ENCODE results near the gene SPINK14.

SPINK14 gene

DNA sequence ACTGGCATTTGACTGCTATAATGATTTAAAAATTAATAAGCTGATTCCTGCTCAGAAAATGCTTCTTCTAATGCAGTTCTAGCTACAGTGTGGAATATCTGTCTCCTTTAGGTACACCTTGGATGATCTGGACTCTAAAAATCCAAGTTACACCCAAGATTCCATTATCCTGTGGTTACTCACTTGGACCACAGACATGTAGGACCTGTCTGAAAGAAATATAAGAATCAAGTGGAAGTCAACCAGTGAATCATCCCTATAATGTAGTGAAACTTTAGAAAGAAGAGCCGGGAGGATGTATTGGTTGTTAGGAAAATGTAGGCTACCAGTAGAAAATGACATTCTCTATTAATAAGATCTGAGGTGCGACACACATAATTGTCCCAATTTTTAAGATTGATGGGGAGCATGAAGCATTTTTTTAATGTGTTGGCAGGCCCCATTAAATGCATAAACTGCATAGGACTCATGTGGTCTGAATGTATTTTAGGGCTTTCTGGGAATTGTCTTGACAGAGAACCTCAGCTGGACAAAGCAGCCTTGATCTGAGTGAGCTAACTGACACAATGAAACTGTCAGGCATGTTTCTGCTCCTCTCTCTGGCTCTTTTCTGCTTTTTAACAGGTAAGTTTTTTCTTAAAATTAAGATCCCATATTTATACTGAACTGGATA lies 34.3 kb downstream of the SPINK14 start, which contains the start of gene SPINK6:
Gene SPINK6 (plus strand): TSS at position 512 of the 673 bp plus-strand sequence. CDS start 55 bp downstream, at position 567.
- no peak for DNase-seq

DNA sequence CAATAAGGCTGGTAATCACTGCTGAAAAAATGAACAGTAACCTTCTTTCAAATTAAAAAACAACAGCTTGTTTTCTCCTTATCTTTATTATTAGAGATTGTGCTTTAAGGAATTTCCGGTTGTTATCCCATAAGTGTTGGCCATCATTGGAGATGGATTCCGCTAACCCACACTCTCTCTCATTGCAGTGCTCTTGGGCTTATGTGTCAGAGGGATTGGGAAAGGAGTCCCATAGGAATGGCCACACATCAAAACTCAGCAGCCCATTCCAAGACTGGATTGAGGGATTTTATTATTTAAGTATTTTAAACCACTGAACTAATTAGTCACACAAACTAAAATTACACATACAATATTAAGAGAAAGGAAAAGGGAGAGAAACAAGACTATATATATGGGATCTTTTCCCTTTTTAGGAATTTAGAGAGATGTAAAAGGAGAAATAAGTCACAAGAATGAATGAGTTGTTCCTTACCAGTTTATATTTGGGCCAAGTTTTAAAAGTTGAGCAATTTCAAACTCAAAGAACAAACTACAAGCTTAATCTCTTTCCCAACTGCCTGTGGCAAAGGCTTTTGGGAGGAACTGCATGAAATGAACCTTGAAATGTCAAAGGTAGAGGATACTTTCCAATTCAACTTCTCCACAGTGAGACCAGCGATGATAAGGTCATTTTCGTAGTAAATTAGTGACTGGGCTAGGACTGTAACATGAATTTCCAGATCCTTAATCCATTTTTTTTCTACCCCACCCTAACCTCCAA lies 36.9 kb downstream of the SPINK14 start:
- no peak for DNase-seq

DNA sequence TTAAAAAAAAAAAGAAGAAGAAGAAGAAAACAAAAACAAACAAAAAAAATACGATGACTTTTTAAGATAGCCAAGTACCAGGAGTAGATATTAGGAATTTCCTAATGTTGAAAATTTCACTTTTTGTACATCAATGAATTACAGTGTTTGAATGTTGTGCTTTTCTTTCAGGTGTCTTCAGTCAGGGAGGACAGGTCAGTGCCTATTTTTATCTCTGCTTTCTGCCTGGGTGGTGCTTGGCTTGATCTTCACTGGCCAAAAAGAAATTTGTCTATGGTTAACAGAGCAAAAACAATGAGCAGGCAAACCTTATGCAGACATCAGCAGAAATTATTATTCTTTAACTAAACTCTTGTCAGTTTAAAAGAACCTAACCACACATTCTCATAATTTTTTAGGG lies 37.5 kb downstream of the SPINK14 start:
- DNase-seq: no peak

- no peak for DNase-seq
Observed at GRCh38 chr5:148206620-148207019, 38.3 kb downstream of the SPINK14 start.

DNA sequence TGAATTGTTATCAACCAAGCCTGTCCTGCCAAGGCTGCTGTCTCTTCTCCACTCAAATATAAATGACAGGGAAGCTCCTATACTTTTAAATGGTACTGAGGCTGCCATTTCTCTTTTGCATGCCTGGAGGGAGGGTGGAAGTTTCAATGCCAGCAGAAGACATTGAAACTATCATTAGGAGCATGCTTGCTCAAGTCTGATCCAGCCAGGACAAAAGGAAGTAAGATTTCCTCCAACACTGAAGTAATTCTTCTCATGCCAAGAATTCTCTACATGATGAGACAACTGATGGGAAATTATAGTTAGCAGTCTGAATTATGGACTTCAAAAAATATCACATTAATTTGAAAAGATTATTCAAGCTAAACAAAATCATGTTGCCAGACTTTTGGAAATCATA lies 39.9 kb downstream of the SPINK14 start:
- no peak for DNase-seq

DNA sequence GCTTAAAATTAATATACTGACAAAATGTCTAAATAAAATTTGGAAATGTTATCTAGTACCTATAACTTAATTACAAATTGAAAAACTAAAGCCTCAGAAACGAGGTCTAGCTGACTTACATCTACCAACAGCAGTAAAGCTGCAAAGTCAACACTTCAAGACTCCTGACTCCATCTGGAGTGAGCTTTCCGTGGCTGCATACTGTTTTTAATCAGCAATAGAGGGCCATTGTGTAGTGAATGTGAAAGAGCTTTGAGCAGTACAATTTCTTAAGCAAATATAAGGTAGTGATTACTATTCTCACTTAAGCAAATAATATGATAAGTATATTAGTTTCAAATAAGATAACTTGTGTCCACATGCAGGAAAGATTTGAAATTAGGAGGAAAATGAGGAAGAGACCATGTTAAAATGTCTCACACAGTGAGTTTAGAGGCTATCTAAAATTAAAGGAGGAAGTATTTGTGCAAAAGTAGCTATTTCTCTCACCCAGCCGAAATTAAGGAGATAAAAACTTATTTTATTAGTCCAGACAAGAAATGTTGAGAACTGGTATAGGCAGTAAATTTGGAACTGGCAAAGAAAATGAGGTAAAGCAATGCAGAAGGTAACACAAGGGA lies 40.9 kb downstream of the SPINK14 start:
- DNase-seq: no peak

GRCh38 chr5:148214665-148215185 lies 46.4 kb downstream of the SPINK14 start:
- DNase-seq: no peak

GRCh38 chr5:148221508-148221907 lies 53.2 kb downstream of the SPINK14 start:
- no peak for DNase-seq

- DNase-seq: no peak
Observed at GRCh38 chr5:148224117-148224742, 55.9 kb downstream of the SPINK14 start.
